Ovary (tissue), 3 donors: ENCODE results near the gene MYO1E.

Source experiments
- CTCF ChIP-seq, 3 donors: fragments of 450-650 bp in 2 of 3; fragments of 200-600 bp in 1 of 3; IDR thresholded peaks; one replicate each; pipeline versions ENCODE4 v1.5.1 to v1.8.0; 2016 to 2022; ENCODE audit warnings: antibody characterized with exemption in 3 of 3, mild to moderate bottlenecking in 1 of 3
- EP300 ChIP-seq: sonication (generic); formaldehyde crosslinking; IDR thresholded peaks from one replicate; pipeline ENCODE4 v1.6.1; 2017; ENCODE audit warnings: antibody characterized with exemption
- POLR2A ChIP-seq: fragments of 450-650 bp; IDR thresholded peaks from one replicate; pipeline ENCODE4 v1.6.1; 2017; ENCODE audit warnings: antibody characterized with exemption, mild to moderate bottlenecking, moderate library complexity
- donor health status: DM: no; HTN: no; CAD: no.

GRCh38 chr15:59165726-59166125 lies 206.9 kb downstream of the MYO1E start:
- TF ChIP-seq CTCF (IDR thresholded peaks at IDR 0.05), result no peak
- TF ChIP-seq POLR2A, result no peak
- TF ChIP-seq EP300, result no peak
